ENCODE measurements around the gene TRAPPC14.

Gene TRAPPC14

DNA sequence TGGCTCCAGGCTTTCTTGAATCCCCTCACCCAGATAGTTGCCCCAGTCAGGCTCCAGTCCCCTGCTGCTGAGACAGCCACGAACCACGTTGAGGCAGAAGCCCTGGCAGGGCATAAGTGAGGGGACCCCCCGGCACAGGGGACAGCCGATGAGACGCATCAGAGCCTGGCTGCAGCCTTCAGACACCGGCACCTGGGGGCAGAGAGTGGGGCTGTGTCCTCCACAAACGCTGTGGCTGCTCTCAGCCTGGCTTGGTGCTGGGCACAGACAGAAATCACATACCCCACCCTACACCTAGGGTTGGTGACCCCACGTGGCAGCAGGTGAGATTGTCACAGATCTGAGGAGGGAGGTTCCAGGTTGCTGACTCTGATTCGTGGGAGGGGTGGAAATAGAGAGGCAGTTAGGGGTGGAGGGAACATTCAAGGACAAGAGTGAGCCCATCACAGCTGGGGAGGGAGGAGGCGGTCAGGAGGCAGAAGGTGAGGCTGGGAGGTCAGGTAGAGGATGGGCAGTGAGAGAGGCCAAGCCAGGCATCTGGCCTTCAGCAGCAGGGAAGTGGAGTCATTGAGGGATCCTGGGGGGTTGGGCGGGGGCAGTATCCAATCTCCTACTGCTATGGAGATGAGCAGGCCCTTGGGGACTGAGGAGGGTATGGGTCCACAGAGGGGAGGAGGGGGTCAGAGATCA is 15.4 kb upstream of the TRAPPC14 start:
- DNase-seq (ENCODE audit: low spot score) = no peak

DNA sequence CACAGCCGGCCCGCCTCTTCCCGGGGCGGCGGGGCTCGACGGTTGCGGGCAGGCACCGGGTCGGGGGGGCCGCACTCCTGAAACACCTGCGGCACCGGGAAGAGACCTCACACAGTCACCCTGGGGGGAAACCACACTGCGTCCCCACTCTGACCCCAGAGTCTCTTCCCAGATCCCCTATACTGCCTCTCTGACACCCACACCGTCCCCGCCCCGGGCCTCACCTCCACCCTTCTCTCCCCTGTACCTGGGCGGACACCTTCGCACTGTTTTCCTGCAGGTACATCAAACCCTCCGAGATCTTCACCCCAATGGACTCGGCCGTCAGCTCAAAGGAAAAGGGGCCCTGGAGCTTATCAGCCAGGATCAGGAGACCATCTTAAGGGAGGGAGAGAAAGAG is 13.3 kb upstream of the TRAPPC14 start:
- no peak for DNase-seq (ENCODE audit: low spot score)

DNA sequence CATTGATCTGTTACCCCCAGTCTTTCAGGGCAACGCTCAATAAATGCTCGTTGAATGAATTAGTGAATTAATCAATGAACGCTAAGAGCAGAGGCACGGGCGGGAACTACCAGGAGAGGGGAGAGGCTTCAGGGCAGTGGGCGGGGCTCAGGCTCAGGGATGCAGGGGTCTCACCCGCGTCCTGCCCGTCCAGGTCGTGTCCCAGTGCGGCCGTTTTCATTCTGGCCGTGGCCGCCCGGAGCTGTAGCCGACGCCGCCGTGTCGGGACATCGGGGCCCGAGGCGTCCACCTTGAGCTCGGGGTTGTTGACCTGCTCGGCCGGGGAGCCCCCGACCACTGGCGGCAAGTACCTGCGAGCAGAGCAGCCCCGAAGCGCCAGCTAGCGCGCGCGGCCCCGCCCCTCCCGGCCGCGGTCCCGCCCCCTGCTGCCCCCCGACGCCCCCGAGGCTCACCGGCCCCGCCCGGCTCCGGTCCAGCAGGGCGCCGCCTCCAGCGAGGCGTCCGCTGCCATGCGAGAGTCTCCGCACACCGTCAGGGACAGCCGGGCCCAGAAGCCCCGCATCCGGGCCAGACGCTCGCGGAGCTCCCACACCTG is 12.7 kb upstream of the TRAPPC14 start:
- no peak for DNase-seq (ENCODE audit: low spot score)

DNA sequence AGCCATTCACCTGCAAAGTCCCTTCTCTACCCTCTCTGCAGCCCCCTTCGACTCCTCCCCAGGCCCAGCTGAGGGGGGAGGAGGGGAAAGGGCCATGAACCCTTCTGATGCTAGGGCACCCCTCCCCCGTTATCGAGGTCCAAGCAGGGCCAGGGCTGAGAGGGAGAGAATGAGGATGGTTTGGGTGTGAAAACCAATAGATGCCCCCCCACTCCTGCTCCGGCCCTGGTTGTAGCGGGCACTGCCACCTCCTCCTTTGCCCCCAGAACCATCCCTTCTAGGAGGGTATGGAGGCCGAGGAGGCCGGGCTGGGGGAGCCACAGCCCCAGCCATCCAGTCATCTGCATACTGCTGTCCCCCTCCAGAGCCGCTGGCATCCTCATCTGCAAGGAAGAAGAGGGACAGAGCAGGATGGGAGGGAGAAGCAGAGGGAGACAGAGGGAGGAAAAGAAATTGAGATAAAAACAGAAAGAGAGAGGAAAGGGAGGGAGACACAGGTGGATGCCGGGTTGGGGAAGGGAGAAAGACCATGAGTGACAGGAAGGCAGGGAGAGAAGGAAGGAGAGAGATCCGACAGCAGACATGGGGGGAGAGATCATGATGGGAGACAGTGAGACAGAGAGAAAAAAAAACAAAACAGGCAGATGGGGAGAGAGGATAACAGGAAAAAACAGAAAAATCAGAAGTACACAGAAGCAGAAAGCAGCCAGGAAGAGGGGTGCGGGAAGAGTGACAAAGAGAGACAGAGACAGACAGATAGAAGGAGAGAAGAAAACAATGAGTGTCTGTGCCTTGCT is 11.8 kb upstream of the TRAPPC14 start:
- no peak for DNase-seq (ENCODE audit: low spot score)

DNA sequence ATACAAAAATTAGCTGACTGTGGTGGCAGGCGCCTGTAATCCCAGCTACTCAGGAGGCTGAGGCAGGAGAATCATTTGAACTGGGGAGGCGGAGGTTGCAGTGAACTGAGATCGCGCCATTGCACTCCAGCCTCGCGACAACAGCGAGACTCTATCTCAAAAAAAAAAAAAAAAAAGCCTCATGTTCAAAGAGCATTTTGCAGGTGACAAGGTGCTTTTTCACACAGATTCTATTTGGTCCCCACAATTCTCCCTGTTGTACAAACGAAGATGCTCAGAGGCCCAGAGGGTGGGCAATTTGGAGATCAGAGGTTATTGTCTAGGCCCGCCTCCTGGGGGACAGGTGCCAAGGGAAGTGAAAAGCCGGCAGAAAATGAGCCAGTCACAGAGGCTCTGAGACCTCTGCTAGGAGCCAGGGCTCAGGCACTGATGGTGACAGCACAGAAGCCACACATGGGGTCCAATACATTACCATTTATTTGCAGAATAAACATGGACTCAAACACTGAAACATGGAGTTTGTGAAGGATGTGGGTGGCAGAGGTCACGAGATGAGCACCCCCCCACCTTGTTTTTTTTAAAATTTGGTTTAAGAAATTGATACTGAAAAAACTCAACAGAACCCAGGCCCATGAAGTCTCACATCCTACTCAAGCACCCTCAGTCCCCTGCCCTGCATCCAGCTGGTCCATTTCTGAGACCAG is 10.8 kb upstream of the TRAPPC14 start:
- DNase-seq (ENCODE audit: low spot score) = no peak

DNA sequence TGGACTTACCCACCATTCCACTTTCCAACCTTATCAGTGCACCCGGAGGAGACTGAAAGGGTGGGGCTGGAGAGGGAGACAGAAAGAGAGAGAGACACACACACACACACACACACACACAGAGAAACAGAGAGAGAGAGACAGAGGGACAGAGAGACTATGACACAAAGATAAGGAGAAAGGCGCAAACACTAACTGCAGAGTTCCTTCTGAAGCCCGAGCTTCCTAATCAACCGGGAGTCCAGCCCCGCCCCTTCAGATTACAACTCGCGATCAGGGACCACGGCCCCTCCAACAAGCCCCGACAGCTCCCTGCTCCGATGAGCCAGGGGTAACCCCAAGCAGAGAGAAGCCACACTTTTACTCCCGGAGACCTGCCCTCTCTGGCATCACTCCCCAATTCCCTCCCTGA is 9.4 kb upstream of the TRAPPC14 start:
- no peak for DNase-seq (ENCODE audit: low spot score)

DNA sequence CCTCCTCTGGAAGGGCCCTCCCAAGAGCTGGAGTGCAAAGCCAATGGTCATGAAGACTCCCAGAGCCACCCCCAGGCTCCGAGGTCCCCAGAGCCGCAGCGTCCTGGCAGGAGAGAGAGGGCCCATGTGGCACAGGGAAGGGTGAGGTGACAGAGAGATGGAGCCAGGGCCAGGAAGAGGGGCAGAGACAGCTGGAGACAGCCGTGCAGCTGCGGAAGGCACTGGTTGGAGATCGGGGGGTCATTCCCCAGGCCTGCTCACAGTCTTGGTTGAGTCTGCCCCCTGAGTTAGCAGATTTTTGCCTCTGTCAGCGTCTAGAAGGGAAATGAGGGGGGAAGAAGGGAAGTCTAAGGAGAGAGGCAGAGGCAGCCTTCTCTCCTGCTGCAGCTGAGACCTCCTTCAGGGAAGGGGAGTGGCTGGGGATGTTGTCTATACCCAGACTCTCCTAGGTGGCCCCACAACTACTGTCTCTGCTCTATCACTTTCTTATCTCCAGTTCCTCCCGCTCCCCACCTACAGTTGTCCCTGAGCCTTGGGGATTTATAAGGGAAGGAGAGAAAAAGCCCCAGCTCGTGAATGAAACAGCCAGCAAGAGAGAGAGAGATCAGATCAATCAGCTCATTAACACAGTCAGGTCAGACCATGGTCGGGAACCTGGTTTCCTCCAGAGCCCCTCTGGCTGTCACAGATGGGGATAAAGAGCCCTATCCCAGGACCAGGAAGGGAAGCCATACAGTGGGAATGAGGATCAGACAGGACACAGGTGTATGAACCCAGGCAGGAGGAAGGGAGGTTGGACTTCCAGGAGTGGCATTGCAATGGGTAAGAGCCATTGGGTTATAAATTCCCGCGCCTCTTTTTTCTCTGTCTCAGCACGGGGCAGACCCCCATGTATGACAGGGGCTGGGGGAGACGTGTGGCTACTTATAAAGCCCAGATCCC is 8.7 kb upstream of the TRAPPC14 start:
- no peak for DNase-seq (ENCODE audit: low spot score)

DNA sequence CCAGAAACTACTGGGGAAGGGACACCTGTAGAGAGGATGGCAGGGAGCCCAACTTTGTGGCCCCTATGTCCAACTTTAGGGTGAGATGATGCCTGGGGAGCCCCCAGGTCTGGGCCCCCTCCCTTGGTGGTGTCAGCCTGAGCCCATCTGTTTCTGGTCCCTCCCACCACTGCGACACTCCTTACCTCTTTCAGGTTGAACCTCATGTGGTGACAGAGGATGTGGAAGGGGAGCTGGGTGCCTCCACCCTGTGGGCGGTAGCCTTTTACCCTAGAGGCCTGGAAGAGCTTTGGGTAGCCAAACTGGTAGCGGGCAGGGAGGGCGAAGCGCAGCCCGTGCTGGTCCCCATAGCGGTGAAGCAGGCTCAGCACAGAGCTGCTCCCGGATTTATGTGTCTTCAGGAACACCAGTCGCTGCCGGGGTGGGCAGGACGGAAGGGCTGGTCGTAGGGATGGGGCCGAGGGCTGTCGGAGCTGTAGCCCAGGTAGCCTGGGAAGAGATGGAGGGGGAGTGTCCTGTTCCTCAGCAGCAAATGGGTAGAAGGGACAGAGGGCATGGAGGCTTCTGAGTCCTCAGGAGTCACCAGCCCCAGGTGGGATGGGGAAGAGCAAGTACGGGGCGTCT is 7.9 kb upstream of the TRAPPC14 start:
- DNase-seq (ENCODE audit: low spot score) = no peak

DNA sequence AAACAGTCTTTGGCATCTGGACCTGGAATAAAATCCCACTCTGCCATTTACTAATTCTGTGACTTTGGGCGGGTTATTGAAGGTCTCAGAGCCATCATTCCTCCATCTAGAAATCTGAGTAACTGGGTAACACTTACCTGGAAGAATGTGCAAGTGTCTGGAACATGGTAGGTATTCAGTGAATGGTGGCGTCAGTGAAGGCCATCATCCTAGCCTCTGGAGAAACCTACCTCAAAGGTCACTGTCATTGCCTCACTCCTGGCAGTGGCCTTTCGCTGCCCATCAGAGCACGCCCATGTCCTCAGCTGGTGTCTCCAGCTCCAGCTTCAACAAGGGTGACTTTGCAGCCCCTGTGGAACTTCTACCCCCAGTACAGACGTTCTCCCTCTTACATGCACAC is 5.3 kb upstream of the TRAPPC14 start:
- DNase-seq (ENCODE audit: low spot score) = no peak

DNA sequence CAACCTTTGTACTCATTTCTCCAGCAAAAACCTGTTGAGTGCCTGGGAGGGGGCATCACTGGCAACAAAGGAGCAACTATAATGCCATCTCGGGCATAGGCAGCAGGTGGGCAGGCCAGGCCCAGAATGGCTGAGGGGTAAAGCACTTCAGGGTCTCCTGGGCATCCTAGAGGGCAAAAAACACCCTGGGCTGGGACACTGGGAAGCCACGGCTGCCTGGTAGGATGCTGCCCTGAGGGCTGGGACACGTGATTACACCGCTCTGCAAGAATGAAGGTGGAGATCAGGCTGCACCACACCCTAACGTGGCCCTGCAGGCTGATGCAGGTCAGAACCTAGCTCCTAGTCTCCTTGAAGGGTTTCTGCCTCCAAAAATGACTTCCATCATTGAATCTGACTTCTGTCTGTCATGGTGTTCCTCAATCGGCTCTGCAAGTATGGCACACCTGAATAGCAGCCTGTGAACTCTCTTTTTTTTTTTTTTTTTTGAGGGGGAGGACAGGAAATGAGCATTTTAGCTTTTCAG is 4.5 kb upstream of the TRAPPC14 start:
- DNase-seq (ENCODE audit: low spot score) = no peak

DNA sequence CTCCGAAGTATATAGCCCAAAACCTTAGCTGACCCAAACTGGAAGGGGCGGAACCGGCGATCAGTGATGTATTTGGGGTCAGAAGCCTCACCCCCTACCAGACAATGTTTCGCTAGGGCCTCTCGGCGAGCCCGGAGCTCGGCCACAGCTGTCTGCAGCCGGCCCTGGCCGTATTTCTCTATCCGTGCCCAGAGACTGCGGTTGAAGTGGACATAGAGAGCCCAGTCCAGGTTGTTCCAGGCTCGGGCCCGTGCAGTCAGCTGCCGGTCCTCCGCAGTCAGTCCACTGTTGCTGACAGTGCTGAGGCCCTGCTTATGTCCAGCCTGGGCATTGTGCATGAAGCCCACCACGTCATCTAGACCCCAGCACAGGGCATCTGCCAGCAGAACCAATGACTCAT is 1.5 kb upstream of the TRAPPC14 start:
- DNase-seq (ENCODE audit: low spot score) = no peak

DNA sequence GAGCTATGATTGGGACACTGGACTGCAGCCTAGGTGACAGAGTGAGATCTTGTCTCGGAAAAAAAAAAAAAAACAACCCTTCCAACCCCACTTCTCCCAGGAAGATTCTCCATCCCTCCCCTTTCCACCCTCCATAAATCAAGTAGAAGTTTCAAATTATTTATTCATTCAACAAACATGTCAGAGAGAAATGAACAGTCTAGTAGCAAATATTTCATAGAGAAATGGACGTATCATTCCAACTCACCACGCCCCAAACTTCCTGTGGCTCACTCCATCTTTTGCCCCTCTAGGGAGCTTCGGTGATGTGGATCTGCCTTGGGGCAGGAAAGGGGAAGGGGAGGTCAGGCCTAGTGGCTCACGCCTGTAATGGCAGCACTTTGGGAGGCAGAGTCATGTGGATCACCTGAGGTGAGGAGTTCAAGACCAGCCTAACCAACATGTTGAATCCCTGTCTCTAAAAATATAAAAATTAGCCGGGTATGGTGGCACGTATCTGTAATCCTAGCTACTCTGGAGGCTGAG is 638 bp upstream of the TRAPPC14 start:
- DNase-seq (ENCODE audit: low spot score) = no peak

DNA sequence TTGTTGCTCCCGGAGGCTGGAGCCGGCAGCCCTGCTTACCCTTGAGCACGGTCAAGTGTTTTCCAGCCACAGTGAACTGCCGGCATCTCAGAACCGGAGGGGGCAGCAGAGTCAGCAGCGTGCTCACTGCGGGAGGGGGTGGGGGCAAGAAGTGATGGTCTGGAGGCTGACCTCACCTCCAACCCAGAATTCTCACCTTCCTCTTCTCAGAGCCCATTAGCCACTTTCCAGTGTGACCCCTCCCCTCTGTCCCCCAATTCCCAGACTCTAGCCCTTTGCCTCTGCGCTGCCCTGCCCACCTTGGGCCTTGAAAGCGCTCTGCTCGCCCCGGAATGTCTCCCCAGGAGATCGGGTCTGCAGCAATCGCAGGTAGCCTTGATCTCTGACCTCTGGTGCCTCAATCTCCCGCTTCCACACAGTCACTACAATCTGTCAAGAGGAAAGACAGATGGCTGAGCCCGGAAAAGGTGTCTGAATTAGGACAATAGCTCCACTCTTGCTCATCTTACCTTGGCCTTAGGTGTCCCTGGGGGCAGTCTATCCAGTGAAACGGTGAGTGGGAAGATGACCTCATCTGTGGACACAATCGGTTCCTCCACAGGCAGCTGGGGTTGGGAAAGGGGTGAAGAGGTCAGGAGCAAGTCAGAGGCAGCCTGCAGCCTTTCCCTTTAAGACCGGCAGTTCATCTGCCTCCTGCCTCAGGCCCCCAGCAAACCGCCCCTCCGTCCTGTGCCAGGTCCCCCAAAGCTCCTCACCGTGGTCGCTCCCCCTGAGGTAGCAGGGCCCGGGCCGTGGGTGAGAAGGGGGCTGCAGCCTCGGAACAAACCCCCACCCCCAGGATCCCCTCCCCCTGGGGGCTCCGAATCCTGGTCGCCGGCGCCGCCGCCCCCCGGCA is 942 bp downstream of the TRAPPC14 start:
- DNase-seq (ENCODE audit: low spot score) = no peak

DNA sequence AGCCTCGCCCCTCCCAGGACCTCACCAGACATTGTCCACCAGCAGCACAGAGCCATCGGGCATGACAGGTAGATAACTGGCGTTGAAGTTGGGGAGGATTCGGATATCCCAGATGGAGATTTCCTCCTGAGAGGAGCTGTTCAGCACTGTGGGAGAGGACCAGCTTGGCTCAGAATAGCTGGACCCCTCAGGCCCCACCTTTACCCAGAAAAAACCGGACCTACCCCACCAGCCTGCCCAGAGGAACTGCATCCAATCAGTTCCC is 1.5 kb downstream of the TRAPPC14 start:
- no peak for DNase-seq (ENCODE audit: low spot score)

DNA sequence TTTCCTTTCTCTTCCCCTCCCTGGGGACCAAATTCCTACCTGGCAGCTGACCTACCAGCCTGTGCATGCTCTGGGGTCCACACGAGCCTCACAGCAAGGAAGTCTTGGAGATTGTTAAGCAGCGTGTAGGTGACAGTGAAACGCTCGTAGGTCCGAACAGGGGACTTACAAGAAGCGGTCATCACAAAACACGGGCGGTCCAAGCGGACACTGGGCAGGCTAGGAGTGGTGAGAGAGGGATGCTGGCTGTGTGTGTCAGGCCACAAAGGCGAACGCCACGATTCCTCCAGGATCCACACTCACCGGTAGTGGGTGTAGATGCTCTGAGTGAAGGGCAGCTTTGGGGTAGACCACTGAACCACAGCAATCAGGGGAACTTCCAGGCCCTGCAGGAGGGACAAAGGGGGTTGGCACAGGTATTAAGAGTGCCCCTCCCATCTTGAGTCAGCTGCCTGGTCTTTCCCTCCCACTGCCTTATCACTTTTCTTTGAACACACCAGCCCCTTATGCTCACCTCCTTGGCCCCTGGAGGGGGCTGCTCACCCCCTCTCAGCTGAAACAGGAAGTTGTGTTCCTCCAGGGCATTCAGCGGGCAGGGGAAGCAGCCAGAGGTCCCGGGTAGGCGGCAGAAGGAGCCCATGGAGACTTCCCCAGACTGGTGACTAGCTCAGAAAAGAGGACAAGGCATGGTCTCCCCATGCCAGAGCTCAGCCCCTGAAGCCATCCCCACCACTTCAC is 2.0 kb downstream of the TRAPPC14 start:
- DNase-seq (ENCODE audit: low spot score) = no peak

DNA sequence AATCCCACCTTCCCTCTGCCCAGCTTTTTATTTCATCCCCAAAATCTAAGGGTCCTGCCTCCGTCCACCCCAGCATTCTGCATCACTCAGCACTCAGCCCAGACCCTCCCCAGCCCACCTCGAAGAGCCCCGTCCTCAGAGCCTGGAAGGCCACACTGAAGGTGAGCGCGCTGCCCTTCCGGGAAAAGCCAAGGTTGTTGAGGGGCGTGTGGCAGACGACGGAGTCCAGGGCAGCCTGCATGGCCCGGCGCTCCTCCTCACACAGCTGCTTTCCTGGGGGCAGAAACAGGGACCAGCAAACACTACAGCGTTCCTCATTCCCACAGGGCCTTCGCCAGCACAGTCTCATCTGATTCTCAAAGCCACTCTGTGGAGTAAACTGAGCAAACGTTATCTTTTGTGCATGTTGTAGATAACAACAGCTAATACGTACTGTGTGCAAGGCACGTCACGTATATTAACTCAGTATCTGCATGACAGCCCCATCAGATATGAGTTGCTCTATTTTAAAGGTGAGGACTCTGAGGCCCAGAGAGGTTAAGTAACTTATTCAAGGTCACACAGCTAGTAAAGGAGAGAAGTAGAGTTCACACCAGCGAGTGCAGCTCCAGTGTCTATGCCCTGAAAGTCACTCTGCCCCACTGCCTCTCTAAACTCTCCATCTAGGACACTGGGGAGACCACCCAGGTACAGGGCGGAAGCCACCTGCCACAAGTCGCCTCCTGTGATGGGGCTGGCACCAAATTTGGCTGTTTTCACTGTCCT is 2.8 kb downstream of the TRAPPC14 start:
- DNase-seq (ENCODE audit: low spot score) = no peak

DNA sequence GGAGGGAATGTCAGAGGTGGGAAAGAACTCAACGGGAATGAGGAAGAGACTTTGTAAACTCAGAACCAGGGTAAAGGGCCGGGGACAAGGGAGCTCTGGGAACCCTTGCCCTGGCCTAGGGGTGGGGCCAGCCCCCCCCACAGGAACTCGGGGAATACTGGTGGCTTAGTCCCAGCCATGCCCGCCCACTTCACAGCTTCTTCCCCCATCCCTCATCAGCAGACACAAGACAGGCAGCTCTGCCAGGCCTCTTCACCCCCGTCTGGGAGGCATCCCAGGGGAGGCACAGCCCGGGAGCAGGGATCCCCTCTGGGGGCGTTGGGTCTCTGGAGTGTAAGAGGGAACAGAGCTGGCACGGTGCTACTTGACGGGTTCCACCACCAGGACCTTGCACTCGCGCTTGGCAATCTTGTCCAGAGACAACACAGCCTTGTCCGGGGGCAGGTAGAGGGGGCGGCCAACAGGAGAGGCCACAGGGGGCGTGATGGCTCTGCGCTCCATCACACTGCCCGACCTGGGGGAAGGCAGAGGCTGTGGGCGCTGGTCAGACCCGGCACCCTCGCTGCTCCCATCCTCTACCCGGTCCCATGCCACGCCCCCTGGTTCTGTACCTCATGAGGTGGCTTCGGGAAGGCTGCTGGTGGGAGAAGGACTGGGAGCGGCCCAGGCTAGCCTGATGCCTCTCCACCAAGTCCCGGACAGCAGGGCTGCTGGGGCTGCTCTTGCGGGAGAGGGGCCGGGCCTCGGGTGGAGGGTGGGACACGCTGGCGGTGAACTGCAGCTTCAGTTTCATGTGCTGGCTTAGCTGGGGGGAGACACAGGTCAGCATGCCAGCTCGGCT is 3.7 kb downstream of the TRAPPC14 start:
- DNase-seq (ENCODE audit: low spot score) = no peak
